ENCODE data around the gene DCTN2.

Gene DCTN2

DNA sequence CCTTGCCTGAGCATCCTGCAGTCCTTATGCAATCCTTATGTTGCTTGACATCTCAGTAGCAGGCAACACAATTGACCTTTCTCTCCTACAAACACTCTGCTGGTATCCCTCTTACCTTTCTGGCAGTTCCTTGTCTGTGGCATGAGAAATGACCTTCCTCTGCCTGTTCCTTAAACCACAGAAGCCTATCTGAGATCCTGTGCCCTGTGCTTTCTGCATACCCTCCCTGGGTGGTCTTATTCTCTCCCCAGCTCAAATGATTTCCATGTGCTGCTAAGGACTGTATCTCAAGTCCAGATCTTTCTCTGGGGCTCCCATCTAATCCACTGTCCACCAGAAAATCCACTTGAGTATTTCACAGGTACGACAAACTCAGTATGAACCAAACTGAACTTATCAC lies 65.3 kb downstream of the DCTN2 start:
- Histone ChIP-seq H3K4me3 (ENCODE audit: low read length) (no peak overlapping the region), H3K4me1 (ENCODE audit: insufficient read depth, low read length) (no peaks in the 10 kb centered on the region; the same call in 1 of the 2 replicates), H3K36me3 (ENCODE audit: insufficient read depth, low read length) (no peaks in the 10 kb centered on the region), H3K27me3 (ENCODE audit: insufficient read depth, low read length) (peaks cover 22% of the 10 kb centered on the region), H3K9me3 (ENCODE audit: insufficient read depth, low read depth, low read length) (no peaks in the 10 kb centered on the region), H3K9ac (ENCODE audit: low read depth, low read length) (no peak overlapping the region), H3K27ac (ENCODE audit: low read depth, low read length) (no peak overlapping the region)
- WGBS, result 100% methylated on average over 1 of the region's 1 CpG

Data from HUES64 (cell line).